ENCODE measurements around the gene MLLT10.
A peak's percentile ranks its signal among the peaks of the same experiment; 100 is the strongest.

Gene MLLT10

DNA sequence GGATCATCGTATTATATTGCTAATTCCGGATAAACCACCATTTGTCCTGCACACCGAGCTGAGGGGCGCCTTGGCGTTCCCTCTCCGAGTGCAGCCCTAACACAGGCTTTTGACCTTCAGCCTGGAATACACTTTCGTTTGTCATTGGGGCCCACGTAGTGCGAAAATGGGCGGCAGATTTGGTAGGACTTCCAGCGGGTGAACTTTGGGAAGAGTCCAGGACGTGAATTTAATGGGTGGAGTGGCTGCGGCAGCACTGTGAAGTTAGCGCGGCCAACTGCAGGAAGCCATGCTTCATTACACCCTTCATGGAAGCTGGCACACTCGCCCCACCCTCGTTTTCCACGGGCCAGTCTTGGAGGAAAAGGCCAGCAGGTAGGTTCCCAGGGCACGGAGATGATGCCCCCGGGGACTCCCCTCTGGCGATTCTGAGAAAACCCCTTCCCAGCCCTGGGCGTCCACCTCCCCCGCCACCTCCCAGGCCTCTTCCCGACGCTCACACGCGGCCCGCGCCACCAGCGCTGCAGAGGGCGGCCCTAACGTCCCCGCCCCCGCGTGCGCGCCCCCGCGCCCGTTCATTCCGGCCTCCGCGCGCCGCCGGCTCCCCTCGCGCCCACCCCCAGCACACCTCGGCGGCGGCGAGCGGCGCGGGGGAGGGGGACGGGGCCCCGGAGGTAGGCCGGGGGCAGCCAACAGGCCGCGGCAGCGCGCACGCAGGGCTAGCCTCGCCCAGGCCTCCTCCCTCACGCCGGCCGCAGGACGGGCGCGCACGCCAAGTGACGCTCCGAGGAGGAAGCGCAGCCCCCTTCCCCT lies at the start of gene MLLT10:
MLLT10 (plus strand) TSS at position 766 of the 813 bp plus-strand sequence. CDS start 413 bp downstream, outside the sequence.
- intact Hi-C loops (cut with DNase I) = loop anchor here (2.0 to 10.0 kb wide), 3 partner anchors 36 to 791 kb away; partner anchors contain the start of gene BMI1
- peak; percentile 84 to 99 (median 92) for DNase-seq

DNA sequence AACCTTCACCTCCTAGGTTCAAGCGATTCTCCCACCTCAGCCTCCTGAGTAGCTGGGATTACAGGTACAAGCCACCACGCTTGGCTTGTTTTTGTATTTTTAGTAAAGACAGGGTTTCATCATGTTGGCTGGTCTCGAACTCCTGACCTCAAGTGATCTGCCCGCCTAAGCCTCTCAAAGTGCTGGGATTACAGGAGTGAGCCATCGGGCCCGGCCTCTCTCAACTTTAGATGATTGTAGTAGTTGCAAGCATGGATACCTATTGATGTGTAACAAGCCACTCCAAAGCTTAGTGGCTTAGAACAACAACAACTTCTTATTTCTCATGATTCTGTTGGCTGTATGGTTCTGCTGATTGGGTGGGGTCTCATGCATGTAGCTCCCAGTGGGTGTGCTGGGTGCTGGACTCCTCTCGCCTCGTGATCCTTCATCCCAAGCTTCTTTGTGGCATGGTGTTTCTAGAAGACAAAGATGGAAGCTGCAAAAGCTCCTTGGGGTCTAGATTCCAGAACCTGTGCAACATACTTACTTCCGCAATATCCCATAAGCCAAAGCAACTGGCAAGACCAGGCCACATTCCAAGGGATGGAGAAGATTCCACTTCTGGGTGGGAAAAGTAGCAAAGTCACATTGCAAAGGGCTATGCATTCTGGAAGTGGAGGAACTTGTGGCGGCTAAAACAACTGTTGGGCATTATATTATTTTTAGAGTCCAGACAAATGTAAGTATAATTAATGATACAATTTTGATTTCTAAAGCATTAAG lies 46.4 kb upstream of the MLLT10 start:
- DNase-seq = peak in 1 of 10 donors; percentile 49
- intact Hi-C loops (cut with DNase I) = no loop called here

DNA sequence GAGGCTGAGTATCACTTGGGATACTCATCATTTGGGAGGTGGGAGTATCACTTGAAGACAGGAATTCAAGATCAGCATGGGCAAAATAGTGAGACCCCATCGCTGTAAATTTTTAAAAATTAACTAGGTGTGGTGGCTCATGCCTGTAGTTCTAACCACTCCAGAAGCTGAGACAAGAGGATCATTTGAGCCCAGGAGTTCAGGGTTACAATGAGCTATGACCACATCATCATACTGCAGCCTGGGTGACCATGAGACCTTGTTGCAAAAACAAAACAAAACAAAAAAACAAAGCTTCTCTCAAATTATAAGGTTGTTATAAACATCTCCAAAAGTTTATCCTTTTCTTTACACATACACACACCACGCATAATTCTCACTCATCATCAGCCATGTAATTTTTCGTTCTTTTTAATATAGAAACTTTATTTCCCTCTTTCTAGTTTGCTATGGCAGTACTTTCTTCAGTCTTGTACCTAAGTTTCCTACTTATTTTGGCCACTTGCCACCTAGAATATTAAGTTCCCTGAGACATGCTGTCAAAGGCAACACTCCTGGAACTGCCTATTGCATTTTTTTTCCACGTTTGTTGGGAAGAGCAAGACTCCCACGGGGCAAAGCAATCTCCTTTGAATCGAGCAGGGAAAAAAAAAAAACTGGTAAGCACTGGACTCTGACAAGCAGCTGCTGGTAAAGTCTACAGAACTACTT lies 45.6 kb upstream of the MLLT10 start:
- DNase-seq = no peak
- intact Hi-C loops (cut with DNase I) = no loop called here

DNA sequence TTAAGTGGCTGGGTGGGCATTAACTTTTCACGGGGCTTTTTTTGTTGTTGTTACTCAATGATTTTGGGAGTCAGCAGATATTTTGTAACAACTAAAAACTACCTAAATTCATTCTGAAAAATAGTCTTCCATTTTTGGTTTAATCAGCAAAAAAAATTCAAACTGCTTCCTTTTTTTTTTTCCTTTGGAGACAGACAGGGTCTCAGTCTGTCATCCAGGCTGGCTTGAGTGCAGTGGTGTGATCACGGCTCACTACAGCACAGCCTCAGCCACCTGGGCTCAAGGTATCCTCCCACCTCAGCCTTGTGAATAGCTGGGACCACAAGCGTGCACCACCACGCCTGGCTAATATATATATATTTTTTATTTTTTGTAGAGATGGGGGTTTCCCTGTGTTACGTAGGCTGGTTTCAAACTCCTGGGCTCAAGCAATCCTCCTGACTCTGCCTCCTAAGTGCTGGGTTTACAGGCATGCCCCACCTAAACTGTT lies 45.0 kb upstream of the MLLT10 start:
- intact Hi-C loops (cut with DNase I) = no loop called here
- DNase-seq = no peak

DNA sequence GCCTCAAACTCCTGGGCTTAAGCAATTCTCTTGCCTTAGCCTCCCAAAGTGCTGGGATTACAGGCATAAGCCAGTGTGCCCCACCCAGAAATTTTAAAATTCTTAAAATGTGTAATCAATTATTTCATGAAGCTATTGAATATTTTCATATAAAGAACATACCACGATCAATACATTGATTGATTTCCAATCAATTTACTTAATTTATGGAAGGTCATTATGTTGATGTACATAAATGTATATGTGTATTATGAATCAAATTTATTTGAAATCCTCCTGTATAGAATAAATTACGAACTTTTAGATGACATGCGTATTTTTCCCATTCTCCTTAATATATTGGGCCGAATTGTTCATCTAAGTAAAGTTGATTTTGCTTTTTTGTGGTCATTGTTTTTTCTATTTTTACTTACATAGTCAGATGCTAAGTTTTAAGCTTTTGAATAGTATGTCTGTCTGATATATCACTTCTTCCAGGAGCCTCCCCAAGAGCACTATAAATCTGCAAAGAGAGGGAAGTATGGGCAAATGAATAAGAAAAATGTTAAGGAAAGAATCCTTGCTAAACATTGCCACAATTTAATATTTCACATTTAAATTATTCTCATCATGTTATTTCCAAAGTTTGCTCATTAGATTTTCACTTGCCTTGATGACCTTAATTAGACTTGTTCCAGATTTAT lies 43.9 kb upstream of the MLLT10 start:
- intact Hi-C loops (cut with DNase I) = loop anchor here (10.0 kb wide), 1 partner anchor 1575 kb away; no protein-coding TSS in a partner anchor
- no peak for DNase-seq

DNA sequence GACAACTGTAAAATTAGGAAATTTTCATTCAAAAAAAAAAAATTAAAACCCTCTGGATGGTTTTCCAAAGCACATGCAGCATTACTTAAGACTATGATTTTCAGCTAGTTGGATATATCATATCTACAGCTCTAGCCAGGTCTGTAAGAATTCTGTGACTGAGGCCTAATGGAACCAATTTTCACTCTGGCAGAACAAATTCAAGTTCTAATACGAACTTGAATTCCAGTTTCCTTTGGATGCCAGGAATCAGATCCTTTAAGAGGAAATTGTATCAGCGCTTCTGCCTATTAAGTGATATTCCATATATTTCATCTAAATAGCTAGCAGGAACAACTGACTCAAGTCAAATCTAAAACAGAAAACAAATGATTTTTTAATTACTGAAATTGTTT lies 43.3 kb upstream of the MLLT10 start:
- no peak for DNase-seq
- intact Hi-C loops (cut with DNase I) = loop anchor here (10.0 kb wide), 1 partner anchor 1574 kb away; no protein-coding TSS in a partner anchor

DNA sequence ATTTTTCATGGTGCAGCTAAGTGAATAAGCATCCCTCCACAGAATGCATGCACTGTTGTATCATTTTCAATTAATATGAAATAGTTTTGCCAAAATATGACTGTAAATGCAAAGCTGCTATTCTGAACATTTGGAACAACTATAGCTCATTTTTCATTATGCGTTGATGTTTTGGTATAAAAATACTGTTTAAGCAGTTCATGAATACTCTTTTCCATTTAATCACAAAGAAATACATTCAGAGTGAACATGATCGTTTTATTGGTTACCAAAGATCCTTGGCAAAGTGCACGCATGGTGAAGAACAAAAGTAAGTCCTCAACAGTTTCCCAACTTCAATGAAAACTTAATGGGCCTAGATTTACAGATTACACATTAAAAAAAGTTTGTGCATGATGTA lies 41.6 kb upstream of the MLLT10 start:
- DNase-seq = no peak

DNA sequence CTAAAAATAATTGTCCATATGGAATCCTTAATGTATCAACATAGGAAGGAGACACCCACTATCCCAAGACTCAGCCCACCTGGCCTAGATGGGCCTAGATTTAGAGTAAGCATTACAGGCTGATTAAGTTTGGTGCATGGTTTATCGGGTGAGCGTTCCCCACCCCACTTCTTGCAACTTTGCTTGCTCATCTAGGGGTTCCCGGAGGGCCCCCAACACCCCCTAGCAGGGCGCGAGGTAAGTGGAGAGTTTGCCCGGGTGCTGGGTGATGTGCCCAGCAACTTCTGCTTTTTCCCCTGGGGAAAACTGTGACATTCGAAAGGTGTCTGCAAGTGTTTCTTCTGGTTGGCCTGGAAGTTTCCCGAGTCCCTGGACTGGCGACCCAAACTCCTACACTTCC lies 40.2 kb upstream of the MLLT10 start:
- DNase-seq = no peak
- intact Hi-C loops (cut with DNase I) = loop anchor here (10.0 kb wide), 1 partner anchor 1571 kb away; no protein-coding TSS in a partner anchor

More for the DNA sequence above, 41.6 kb upstream of the MLLT10 start:
- intact Hi-C loops (cut with DNase I) = loop anchor here (10.0 kb wide), 1 partner anchor 1572 kb away; no protein-coding TSS in a partner anchor

DNA sequence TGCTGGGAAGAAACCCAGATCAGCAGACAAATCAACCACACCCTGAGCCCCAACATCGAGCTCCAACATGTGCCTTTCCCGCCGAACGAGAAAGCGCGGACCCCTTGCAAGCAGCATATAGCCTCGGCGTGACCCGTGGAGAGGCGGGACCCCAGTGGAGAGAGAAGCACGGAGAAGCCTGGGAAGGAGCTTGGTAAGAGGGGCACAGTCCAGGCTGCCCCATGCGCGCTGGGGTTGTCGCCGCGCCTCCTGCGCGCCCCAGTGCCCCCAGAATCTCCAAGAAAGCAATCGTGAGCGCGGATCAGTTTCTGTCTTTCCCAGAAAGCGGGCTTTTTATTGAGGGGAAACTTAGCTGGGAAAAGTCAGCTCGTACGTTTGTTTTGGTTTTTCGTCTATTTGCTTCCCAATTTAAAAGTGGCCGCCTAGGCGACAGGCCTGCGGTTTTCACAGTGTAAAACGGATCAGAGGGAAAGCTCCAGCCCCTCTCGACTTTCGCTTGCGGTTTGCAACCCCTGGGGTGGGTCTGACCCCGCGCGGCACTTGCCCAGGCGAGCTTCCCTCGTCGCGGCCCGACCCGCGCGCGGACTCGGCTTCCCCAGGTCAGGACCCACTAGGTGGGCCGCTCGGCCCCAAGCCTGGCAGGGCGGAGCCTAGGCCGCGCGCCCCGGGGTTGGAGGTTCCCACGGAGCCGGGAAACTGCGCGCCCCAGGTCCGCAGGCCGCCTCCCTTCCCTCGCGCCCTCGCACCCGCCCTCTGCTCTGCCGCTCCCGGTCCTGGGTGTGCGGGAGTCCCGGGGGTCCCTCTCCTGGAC lies 39.6 kb upstream of the MLLT10 start:
- peak in 4 of 10 donors; percentile 22 to 83 (median 50) for DNase-seq
- intact Hi-C loops (cut with DNase I) = loop anchor here (1.0 to 10.0 kb wide), 6 partner anchors 38 to 1570 kb away; partner anchors contain the start of gene MLLT10

DNA sequence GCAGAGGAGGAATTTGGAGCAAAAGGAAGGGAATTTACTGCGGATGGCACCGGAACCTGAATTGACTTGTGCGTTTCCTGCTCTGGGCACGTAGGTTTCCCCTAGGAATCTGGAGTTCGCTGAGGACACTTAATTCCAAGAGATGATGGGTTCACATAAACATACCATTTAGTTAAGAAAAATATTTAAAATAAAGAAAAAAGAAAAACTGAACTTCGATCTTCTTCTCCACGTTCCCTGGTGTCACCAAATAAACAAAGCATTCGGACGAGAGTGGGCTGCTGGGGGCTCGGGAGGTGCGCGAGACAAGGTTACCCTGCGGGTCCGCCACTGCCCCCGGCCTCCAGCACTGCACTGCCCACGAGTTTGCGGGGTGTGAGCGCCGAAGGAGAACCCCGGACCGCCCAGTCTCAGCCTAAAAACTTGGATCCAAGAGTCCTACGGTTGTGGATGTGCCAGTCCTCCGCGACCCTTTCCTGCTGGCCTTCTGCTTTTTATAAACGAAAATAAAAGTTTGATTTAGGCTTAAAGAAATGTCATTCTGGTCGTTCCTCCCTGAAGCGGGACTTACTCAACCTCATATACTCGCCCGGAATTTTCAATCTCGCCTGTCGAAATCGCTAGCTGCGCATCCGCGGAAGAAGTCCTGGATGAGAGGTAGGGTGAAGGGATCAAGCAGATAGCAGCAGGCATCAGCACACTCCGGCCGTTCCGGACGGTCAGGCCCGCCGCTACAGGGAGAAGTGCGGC lies 38.9 kb upstream of the MLLT10 start:
- no peak for DNase-seq

DNA sequence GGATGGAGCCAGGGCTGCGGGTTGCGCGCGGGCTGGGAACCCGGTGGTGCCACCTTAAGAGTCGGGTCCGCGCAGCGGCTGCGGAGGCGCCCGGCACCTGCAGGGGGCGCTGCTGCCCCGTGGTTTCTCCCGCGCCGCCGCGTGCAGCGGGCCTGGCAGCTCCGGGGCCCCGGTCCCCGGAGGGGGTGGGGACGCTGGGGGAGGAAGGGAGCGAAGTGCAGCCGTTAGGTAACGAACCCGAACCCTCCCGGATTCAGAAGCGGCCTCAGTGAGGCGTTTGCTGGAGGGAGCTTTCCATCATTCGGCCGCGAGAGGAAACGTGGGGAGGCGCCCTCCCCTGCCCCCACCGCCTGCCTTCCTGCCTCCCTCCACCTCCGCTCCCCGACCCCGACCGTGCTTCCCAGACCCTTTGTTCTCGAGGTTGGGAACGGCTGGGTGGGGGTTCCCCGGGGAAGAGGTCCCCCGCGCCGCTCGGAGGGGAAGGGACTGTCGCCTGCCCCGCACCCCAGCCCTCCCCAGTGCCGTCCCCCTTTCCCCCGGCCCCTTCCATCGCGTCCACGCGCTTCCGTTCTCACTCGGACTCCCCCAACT lies 38.2 kb upstream of the MLLT10 start:
- intact Hi-C loops (cut with DNase I) = loop anchor here (1.0 to 10.0 kb wide), 7 partner anchors 36 to 1569 kb away; partner anchors contain the start of gene MLLT10
- DNase-seq = peak; percentile 81 to 98 (median 86)

More for the DNA sequence above, 38.9 kb upstream of the MLLT10 start:
- intact Hi-C loops (cut with DNase I) = loop anchor here (1.0 to 10.0 kb wide), 6 partner anchors 37 to 1570 kb away; partner anchors contain the start of gene MLLT10

DNA sequence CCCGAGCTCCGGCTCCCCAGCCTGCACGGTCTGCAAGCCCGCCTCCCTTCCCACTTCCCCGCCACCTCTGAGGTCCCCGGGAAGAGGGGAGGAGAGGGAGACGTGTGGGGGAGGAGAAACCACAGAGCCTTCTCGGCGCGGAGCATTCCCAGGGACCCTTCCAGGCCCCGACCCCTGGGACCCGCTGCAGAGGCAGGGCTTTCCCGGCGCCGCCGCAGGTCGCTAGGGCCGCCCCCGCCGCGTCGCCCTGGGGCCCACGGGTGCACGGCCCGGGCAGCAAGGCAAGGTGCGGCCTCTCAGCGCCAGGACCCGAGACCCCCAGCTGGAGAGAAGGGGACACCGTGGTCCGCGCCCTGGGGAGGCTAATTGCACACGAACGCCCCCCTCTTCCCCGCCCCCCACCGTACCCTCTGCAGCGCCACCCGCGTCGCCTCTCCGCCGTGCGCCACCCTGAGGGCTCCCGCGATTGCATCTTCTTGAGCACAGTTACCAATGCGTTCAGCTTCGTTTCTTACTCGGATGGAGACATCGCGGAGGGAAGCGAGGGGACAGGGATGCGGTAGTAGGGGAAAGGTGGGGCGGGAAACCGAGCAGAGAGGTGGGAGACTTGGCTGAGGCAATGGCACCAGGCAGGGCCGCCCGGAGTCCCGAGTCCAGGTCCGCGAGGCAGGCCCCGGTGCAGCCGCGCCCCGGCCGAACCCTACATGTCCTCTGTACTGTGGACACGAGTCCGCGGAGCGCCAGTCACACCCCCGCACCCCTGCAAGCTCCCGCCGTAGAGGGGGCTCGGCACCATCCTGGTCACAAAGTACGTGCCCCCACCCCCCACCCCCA lies 37.5 kb upstream of the MLLT10 start:
- intact Hi-C loops (cut with DNase I) = loop anchor here (2.0 to 10.0 kb wide), 6 partner anchors 36 to 1568 kb away; partner anchors contain the start of gene MLLT10

DNA sequence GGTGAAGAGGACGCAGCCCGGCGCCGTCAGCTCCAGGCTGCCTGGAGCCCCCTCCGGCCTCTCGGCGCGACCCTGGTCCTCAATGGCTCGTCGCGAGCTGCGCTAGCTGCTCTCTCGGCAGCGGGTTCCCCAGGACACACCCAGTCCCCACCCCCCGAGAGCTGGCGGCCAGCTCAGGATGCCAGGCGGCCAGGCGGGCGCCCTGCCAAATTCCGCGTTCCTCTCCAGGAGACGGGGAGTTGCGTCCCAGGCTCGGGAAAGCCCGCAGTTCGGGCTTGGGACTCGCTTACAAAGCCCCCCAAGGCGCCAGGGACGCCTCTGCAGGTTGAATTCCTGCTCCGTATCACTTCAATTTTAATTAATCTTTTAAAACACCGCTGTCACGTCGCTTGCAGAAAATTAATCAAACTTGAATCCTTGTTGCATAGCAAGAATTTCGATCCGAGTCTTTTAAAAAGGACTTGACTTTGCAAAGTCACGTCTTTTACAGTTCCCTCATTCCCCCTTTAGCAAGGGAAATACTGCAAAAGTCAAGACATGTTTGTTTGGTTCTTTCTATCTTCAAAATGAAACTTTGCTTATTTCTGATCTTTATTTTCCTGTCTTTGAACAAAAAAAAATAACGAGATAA lies 36.7 kb upstream of the MLLT10 start:
- intact Hi-C loops (cut with DNase I) = loop anchor here (2.0 to 10.0 kb wide), 6 partner anchors 35 to 1568 kb away; partner anchors contain the start of gene MLLT10
- peak; percentile 56 to 96 (median 84) for DNase-seq

More for the DNA sequence above, 37.5 kb upstream of the MLLT10 start:
- peak; percentile 45 to 93 (median 70) for DNase-seq

DNA sequence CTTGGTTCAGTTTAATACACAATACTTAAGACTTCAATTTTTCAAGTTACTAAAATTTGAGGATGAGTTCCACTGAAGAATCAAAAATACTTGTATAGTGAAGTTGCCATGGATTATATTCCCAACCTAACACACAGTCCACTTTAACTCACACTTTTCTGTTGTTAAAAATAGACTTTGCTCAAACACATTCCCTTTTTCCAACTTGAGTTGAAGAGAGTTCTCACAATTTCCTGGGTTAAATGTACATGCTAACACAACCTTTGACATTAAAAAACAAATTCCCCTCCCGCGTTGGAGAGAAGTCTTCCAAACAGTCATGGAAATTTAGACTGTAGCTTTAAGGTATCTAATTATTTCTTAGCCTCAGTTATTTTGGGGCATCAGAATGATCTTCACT lies 35.7 kb upstream of the MLLT10 start:
- DNase-seq = no peak
- intact Hi-C loops (cut with DNase I) = loop anchor here (5.0 to 10.0 kb wide), 5 partner anchors 34 to 1566 kb away; partner anchors contain the start of gene MLLT10

DNA sequence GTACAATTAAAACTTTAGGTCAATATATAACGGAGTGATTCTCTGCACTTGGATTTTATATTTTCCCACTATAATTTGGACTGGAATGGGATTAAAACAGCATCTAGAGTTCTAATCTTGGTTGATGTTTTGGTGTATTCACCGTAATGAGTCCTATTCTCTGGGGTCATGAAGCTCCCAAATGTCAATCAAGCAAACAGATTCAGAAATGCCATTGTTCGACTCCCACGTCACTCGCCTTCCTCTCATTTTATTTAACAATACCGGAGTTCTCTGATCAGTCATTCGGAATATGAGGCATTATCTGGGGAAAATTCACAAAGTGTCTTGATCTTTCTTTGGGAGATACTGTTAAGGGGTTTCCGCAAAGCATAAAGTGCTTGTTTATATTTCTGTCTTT lies 35.0 kb upstream of the MLLT10 start:
- DNase-seq = no peak
- intact Hi-C loops (cut with DNase I) = loop anchor here (5.0 to 10.0 kb wide), 5 partner anchors 33 to 1566 kb away; partner anchors contain the start of gene MLLT10

Data from posterior cingulate gyrus (tissue), 11 donors.